Astrocyte of the spinal cord (primary cell): ENCODE results near the gene SPP1.
"Not testable (repeated sequence)": the region's sequence is repeated elsewhere in the genome, so short reads cannot be mapped to it uniquely, and the experiment has no call there.

ENCODE experiments used
- DNase-seq: peaks from one replicate; pipeline ENCODE4 v3.0.0; 2011; ENCODE audit warnings: low read depth, low spot score
- H3K4me3 ChIP-seq: 2 replicates; pipeline ENCODE4 v1.5.1; 2011; ENCODE audit warnings: low read depth, mild to moderate bottlenecking, low read length, moderate library complexity
- CTCF ChIP-seq: IDR thresholded peaks from 2 replicates; pipeline ENCODE4 v1.5.1; 2012; ENCODE audit warnings: low read depth, mild to moderate bottlenecking, low read length, inconsistent platforms
- in situ Hi-C: cut with HindIII; loops from 2 replicates; pipeline ENCODE4 v1.10.0; 2017; ENCODE audit warnings: low sequenced_read_pairs

The SPP1 gene

GRCh38 chr4:88022289-88022688 lies 46.8 kb downstream of the SPP1 start:
- no peak for DNase-seq
- no peak for TF ChIP-seq CTCF
- in situ Hi-C loops, result no loop called here
- H3K4me3 ChIP-seq, result no peak overlapping the region

GRCh38 chr4:88025868-88026661 lies 50.6 kb downstream of the SPP1 start:
- DNase-seq, H3K4me3 ChIP-seq, in situ Hi-C loops: not testable (repeated sequence)

- no peak for TF ChIP-seq CTCF
- in situ Hi-C loops, result no loop called here
- H3K4me3 ChIP-seq, result no peak overlapping the region
- DNase-seq, result peak; percentile 84
Observed at GRCh38 chr4:88027611-88028608, 52.4 kb downstream of the SPP1 start.

- H3K4me3 ChIP-seq, result no peak overlapping the region
- no peak for DNase-seq
- in situ Hi-C loops, result no loop called here
- TF ChIP-seq CTCF, result no peak
Observed at GRCh38 chr4:88028946-88029345, 53.4 kb downstream of the SPP1 start.

GRCh38 chr4:88029556-88029955 lies 54.0 kb downstream of the SPP1 start:
- TF ChIP-seq CTCF, result no peak
- peak; percentile 2 for DNase-seq
- in situ Hi-C loops, result no loop called here
- H3K4me3 ChIP-seq, result no peak overlapping the region

- no peak for DNase-seq
- in situ Hi-C loops, result no loop called here
- TF ChIP-seq CTCF, result no peak
- H3K4me3 ChIP-seq, result no peak overlapping the region
Observed at GRCh38 chr4:88030565-88031310, 55.2 kb downstream of the SPP1 start.
